Endothelial cell of umbilical vein (primary cell): ENCODE measurements around the gene C1orf167. TPM values are rescaled to one million over a fixed set of nuclear protein-coding genes. Genes with fewer than 3 reads are reported as not detected.

Experiments
- BruUV-seq: library from RNA; stranded (reverse); fragments of 400-500 nt; replicated peaks from 2 replicates; lab custom pipeline; 2021; lab: Mats Ljungman, UMichigan
- CTCF ChIA-PET: fragments of 300-600, 350-600 bp; sonication (Branson Sonifier 250); formaldehyde crosslinking; loops from one replicate; lab custom pipeline; 2021; ENCODE audit warnings: antibody characterized with exemption, inconsistent platforms; lab: Charles Lee
- POLR2A ChIA-PET: fragments of 300-600, 350-600 bp; sonication (Branson Sonifier 250); formaldehyde crosslinking; loops from one replicate; lab custom pipeline; 2021; ENCODE audit warnings: antibody characterized with exemption, inconsistent platforms; lab: Charles Lee
- DNase-seq: peaks from one replicate; pipeline ENCODE4 v3.0.0-alpha.2; 2011; ENCODE audit warnings: low read depth, low spot score
- FAIRE-seq: peaks from 2 replicates; lab custom pipeline; 2011; peaks lifted over from hg19 to GRCh38; lab: Jason Lieb, UNC
- H2AFZ ChIP-seq: 2 replicates; pipeline ENCODE4 v1.6.0; 2012; ENCODE audit warnings: low read depth, low read length, control low read depth, inconsistent platforms
- H3K27ac ChIP-seq: 2 replicates; pipeline ENCODE4 v1.5.1; 2011; ENCODE audit warnings: low read depth, mild to moderate bottlenecking, control low read depth, low read length, moderate library complexity; ENCODE audit not compliant: insufficient read depth
- H3K27me3 ChIP-seq, 2 experiments: 2 replicates each; pipeline versions ENCODE4 v1.6.0 to v1.6.1; 2011; ENCODE audit warnings: low read length in 2 of 2, mixed read lengths in 1 of 2; ENCODE audit not compliant: control insufficient read depth in 2 of 2, insufficient read depth in 2 of 2
- H3K36me3 ChIP-seq, 2 experiments: 2 replicates in 1 of 2; 3 replicates in 1 of 2; pipeline ENCODE4 v1.5.1; 2011; ENCODE audit warnings: low read length in 2 of 2, mild to moderate bottlenecking in 1 of 2, moderate library complexity in 1 of 2; ENCODE audit not compliant: control insufficient read depth in 2 of 2, insufficient read depth in 2 of 2; ENCODE audit errors: extremely low read depth in 1 of 2
- H3K4me1 ChIP-seq: 3 replicates; pipeline ENCODE4 v1.5.1; 2011; ENCODE audit warnings: mild to moderate bottlenecking, low read length; ENCODE audit not compliant: control insufficient read depth, insufficient read depth; ENCODE audit errors: extremely low read depth
- H3K4me2 ChIP-seq: 2 replicates; pipeline ENCODE4 v1.6.1; 2011; ENCODE audit warnings: low read length, control low read depth, mixed read lengths; ENCODE audit not compliant: insufficient read depth
- H3K4me3 ChIP-seq, 3 experiments: fragments of 200-600 bp in 1 of 3; sonication (generic), shearing (Covaris generic) in 1 of 3; replicated peaks in 1 of 3; 2 replicates each; pipeline ENCODE4 v1.5.1; 2011 to 2016; ENCODE audit warnings: control low read depth in 3 of 3, low read length in 3 of 3, mild to moderate bottlenecking in 2 of 3, inconsistent platforms in 1 of 3, low read depth in 1 of 3, moderate library complexity in 1 of 3; ENCODE audit not compliant: insufficient read depth in 1 of 3
- H3K79me2 ChIP-seq: 2 replicates; pipeline ENCODE4 v1.6.0; 2012; ENCODE audit warnings: low read length, inconsistent platforms; ENCODE audit not compliant: control insufficient read depth, insufficient read depth
- H3K9ac ChIP-seq: replicated peaks from 2 replicates; pipeline ENCODE3; 2011; ENCODE audit warnings: low read length, control low read depth; ENCODE audit not compliant: insufficient read depth; ENCODE audit errors: extremely low read depth
- H3K9me1 ChIP-seq: replicated peaks from 3 replicates; pipeline ENCODE4 v1.6.0; 2011; ENCODE audit warnings: mild to moderate bottlenecking, low read length; ENCODE audit not compliant: control insufficient read depth, insufficient read depth; ENCODE audit errors: extremely low read depth
- H3K9me3 ChIP-seq: replicated peaks from 2 replicates; pipeline ENCODE4 v1.5.1; 2012; ENCODE audit warnings: low read length, inconsistent platforms; ENCODE audit not compliant: control insufficient read depth, insufficient read depth
- H4K20me1 ChIP-seq: replicated peaks from 2 replicates; pipeline ENCODE3; 2011; ENCODE audit warnings: mild to moderate bottlenecking, low read length; ENCODE audit not compliant: control insufficient read depth, insufficient read depth; ENCODE audit errors: extremely low read depth
- EZH2 ChIP-seq: IDR thresholded peaks from 2 replicates; pipeline ENCODE4 v1.6.1; 2012; ENCODE audit warnings: borderline replicate concordance, low read depth, mild to moderate bottlenecking, moderate library complexity, low read length, inconsistent platforms; ENCODE audit not compliant: severe bottlenecking
- FOS ChIP-seq: IDR thresholded peaks from 2 replicates; pipeline ENCODE4 v1.6.1; 2011; ENCODE audit warnings: mild to moderate bottlenecking, low read length, moderate library complexity, borderline replicate concordance; ENCODE audit not compliant: insufficient read depth
- GATA2 ChIP-seq: IDR thresholded peaks from 2 replicates; pipeline ENCODE4 v1.7.0; 2011; ENCODE audit warnings: low read depth, mild to moderate bottlenecking, moderate library complexity, mixed read lengths, low read length; ENCODE audit not compliant: insufficient read length, insufficient read depth
- JUN ChIP-seq: IDR thresholded peaks from 2 replicates; pipeline ENCODE4 v1.6.1; 2011; ENCODE audit warnings: borderline replicate concordance, low read depth; ENCODE audit not compliant: insufficient read length, insufficient read depth
- MYC ChIP-seq: IDR thresholded peaks from one replicate; pipeline ENCODE4 v1.6.1; 2011; ENCODE audit warnings: mild to moderate bottlenecking, low read depth, low read length
- POLR2A ChIP-seq: IDR thresholded peaks from 2 replicates; pipeline ENCODE4 v1.6.1; 2012; ENCODE audit warnings: low read depth, mild to moderate bottlenecking, control low read depth, low read length
- POLR2AphosphoS5 ChIP-seq: IDR thresholded peaks from 2 replicates; pipeline ENCODE4 v1.6.1; 2012; ENCODE audit warnings: low read depth, mild to moderate bottlenecking, control low read depth, low read length, moderate library complexity; ENCODE audit not compliant: insufficient read depth
- dilution Hi-C: fragments of 300-500 bp; cut with MboI; formaldehyde crosslinking; loops from one replicate; pipeline ENCODE4 v1.15.0; 2019; ENCODE audit warnings: low sequenced_read_pairs; ENCODE audit not compliant: extremely low pct_ligation_motif_present
- intact Hi-C: fragments of 100-400 bp; cut with micrococcal nuclease; formaldehyde crosslinking; loops from one replicate; pipeline ENCODE4 v1.10.0; 2022
- polyA plus RNA-seq, 4 experiments: library from polyadenylated mRNA; depleted of rRNA in 3 of 4; stranded (reverse) in 3 of 4; unstranded in 1 of 4; fragments of >200 nt; gene quantifications; 2 replicates each; pipeline versions ENCODE4 v1.2.1 to v1.2.3, GENCODE V29; 2011 to 2012; ENCODE audit warnings: missing spikeins in 1 of 4
- total RNA-seq: library from RNA; stranded (reverse); gene quantifications from 2 replicates; pipeline ENCODE4 v1.2.3, GENCODE V29; 2021
- TF ChIP-seq, protein P1 (sequence below), 2 donors: IDR thresholded peaks; 1 replicate in 1 of 2; 2 replicates in 1 of 2; pipeline ENCODE4 v1.5.1; 2011; ENCODE audit warnings: low read length in 2 of 2, mild to moderate bottlenecking in 2 of 2, moderate library complexity in 2 of 2, control low read depth in 1 of 2, inconsistent platforms in 1 of 2, low read depth in 1 of 2; ENCODE audit not compliant: insufficient read depth in 1 of 2; ENCODE audit errors: extremely low read depth in 1 of 2
- TF ChIP-seq, protein P2 (sequence below): IDR thresholded peaks from 2 replicates; pipeline ENCODE4 v1.6.1; 2011; ENCODE audit not compliant: insufficient read depth, insufficient read length

The C1orf167 gene
- total and polyA plus RNA-seq, 2 donors (not counting 3 experiments of a cell fraction or from before 2014, with no cell fraction given): not detected

DNA sequence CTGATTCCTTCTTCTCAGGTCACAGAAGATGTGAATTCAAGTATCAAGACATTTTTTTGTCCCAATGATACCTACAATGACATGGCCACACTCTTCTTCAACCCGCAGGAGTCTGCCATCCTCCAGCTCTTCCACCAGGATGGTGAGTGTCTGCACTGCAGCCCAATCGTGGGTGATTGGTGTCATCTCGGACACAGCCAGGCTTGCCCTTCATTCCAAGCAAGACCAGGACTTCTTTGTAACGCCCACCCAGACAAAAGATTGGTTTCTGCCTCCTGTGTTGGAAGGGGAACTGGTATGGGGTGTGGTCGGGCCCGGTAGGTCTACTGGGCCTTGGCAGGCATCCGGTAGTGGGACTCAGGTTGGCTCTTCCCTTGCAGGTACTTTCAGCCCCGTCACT lies 71.5 kb downstream of the C1orf167 start:
- FAIRE-seq: no peak
- H3K79me2 ChIP-seq: no peaks in the 10 kb centered on the region
- H3K27me3 ChIP-seq: no peaks in the 10 kb centered on the region
- no peak for TF ChIP-seq FOS
- TF ChIP-seq POLR2AphosphoS5: no peak
- TF ChIP-seq MYC: no peak
- TF ChIP-seq GATA2: no peak
- TF ChIP-seq, protein P1, sequence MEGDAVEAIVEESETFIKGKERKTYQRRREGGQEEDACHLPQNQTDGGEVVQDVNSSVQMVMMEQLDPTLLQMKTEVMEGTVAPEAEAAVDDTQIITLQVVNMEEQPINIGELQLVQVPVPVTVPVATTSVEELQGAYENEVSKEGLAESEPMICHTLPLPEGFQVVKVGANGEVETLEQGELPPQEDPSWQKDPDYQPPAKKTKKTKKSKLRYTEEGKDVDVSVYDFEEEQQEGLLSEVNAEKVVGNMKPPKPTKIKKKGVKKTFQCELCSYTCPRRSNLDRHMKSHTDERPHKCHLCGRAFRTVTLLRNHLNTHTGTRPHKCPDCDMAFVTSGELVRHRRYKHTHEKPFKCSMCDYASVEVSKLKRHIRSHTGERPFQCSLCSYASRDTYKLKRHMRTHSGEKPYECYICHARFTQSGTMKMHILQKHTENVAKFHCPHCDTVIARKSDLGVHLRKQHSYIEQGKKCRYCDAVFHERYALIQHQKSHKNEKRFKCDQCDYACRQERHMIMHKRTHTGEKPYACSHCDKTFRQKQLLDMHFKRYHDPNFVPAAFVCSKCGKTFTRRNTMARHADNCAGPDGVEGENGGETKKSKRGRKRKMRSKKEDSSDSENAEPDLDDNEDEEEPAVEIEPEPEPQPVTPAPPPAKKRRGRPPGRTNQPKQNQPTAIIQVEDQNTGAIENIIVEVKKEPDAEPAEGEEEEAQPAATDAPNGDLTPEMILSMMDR (IDR thresholded peaks at IDR 0.05; ENCODE audit: extremely low read depth in 1 of 2, insufficient read depth in 1 of 2, low read depth in 1 of 2, low read length in 2 of 2): no peak
- TF ChIP-seq, protein P2, sequence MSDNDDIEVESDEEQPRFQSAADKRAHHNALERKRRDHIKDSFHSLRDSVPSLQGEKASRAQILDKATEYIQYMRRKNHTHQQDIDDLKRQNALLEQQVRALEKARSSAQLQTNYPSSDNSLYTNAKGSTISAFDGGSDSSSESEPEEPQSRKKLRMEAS: no peak
- no peak for TF ChIP-seq POLR2A
- no peak for TF ChIP-seq JUN
- TF ChIP-seq EZH2: no peak
- H2AFZ ChIP-seq: no peak overlapping the region
- dilution Hi-C loops (no loop called here), intact Hi-C loops (no loop called here)
- ChIA-PET POLR2A (no interaction called here), CTCF (no interaction called here)
- no peaks in the 10 kb centered on the region for H3K9me3 ChIP-seq
- H3K27ac ChIP-seq: no peak overlapping the region
- H3K36me3 ChIP-seq: peaks cover 19 to 67% of the 10 kb centered on the region in 2 experiments
- no peak for DNase-seq
- no peak overlapping the region for H3K9ac ChIP-seq
- no TSS peak for BruUV-seq
- no peaks in the 10 kb centered on the region for H4K20me1 ChIP-seq
- H3K4me1 ChIP-seq: no peaks in the 10 kb centered on the region
- no peak overlapping the region for H3K4me3 ChIP-seq
- no peaks in the 10 kb centered on the region for H3K9me1 ChIP-seq
- H3K4me2 ChIP-seq: no peak overlapping the region
